GM13976 (cell line): ENCODE data around the gene PKP4.

Experiments
- DNase-seq: peaks from one replicate; pipeline ENCODE4 v3.0.0; 2012; ENCODE audit warnings: low spot score
- in situ Hi-C: fragments of 300-500 bp; cut with MboI; formaldehyde crosslinking; loops from one replicate; pipeline ENCODE4 v1.12.0; 2022; ENCODE audit warnings: low sequenced_read_pairs, mixed read lengths, inconsistent platforms; ENCODE audit not compliant: unreplicated experiment
- TF ChIP-seq, protein P1 (sequence below): IDR thresholded peaks from 2 replicates; pipeline ENCODE4 v1.5.1; 2012; ENCODE audit warnings: borderline replicate concordance, mild to moderate bottlenecking; ENCODE audit not compliant: insufficient read depth; ENCODE audit errors: extremely low read depth, missing control alignments, control extremely low read depth

The PKP4 gene

DNA sequence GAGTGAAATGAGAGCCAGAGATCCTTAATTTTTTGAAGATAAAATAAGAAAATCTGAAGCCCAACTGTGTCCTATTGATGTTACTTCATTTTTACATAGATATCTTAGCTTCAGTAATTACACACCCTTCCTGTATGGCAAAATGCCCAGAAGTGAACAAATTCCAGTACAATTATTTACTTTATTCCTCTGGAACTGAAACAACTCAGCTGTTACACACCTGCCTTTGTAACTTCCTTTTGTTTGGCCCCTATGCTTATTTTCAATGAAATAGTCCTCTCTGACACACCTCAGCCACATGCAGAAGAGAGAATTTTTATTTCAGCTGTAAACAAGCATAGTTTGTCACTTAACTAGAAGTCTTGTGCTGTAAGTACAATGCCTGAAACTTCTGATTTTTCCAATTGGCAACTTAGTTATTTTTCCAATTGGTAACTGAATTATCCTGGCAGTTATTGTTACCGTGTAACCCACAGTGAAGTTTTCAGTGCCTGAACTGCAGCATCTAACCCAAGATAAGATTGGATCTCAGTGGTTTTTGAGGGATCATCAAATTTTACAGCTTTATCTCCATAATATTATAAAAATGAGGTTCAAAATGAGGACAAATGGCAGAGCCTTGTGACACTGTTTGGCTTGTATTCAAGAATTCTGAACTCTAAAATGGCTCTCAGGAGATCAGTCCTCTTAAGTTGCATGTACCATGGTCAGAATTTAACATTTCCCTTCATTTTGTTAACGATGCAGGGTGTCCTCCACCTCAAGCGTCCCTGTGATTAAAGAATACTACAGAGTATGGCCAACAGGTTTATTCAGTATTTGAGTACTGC is 82.6 kb downstream of the PKP4 start:
- in situ Hi-C loops: no loop called here
- DNase-seq: no peak
- TF ChIP-seq, protein P1, sequence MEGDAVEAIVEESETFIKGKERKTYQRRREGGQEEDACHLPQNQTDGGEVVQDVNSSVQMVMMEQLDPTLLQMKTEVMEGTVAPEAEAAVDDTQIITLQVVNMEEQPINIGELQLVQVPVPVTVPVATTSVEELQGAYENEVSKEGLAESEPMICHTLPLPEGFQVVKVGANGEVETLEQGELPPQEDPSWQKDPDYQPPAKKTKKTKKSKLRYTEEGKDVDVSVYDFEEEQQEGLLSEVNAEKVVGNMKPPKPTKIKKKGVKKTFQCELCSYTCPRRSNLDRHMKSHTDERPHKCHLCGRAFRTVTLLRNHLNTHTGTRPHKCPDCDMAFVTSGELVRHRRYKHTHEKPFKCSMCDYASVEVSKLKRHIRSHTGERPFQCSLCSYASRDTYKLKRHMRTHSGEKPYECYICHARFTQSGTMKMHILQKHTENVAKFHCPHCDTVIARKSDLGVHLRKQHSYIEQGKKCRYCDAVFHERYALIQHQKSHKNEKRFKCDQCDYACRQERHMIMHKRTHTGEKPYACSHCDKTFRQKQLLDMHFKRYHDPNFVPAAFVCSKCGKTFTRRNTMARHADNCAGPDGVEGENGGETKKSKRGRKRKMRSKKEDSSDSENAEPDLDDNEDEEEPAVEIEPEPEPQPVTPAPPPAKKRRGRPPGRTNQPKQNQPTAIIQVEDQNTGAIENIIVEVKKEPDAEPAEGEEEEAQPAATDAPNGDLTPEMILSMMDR: no peak

DNA sequence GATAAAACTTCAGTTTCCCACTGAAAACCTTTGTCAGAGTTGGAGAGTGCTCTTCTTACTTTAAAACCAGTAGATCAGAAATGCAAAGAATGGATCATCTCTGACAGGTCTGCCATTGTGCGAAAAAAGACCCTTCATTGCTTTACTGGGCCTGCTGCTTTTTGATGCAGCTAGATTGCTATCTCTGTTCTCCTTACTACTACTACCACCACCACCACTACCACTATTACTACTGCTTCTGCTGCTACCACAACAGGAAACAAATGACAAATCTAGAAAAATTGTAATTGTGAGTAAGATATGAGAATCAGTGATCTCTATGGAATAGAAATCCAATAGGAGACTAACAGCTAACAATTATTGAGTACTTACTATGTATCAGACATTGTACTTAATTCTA is 85.8 kb downstream of the PKP4 start:
- in situ Hi-C loops: no loop called here
- DNase-seq: no peak
- TF ChIP-seq, protein P1: no peak

DNA sequence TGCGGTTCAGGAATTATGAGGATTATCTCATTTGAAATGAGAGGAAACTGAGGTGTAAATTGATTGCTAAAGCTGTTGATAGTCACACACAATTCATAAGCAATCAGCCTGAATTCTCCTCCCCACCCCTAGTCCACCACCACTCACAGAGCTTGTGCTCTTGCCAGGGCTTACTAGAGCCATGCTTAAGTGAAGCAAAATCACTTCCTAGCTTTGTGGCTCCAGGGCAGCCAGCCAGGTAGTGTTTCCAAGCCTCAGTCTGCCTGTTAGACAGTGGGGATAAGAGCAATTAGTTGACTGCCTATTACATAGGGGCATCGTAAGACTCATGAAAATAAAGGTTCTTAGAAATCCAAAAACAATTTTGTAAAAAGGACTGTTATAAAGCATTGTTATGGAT is 87.2 kb downstream of the PKP4 start:
- in situ Hi-C loops: no loop called here
- DNase-seq: no peak
- TF ChIP-seq, protein P1: no peak

DNA sequence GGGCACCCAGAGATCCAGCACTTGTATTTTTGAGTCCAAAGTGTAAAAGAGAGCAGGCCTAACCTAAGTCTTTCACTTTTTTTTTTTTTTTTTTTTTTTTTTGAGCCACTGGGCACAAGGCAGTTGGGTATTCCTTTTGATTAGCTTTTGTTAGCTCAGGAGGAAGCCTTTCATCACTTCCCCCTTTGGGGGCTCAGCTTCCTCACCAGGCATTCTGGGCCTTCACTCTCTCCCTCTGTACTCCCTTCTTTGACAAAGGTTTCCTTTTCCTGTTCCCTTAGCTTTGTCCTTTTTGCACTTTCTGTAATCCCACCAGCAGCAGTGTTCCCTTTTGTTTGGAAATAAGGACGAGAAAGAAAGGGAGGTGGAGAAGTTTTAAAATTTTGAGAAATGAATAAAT is 88.2 kb downstream of the PKP4 start:
- TF ChIP-seq, protein P1: no peak
- in situ Hi-C loops: no loop called here
- DNase-seq: no peak

DNA sequence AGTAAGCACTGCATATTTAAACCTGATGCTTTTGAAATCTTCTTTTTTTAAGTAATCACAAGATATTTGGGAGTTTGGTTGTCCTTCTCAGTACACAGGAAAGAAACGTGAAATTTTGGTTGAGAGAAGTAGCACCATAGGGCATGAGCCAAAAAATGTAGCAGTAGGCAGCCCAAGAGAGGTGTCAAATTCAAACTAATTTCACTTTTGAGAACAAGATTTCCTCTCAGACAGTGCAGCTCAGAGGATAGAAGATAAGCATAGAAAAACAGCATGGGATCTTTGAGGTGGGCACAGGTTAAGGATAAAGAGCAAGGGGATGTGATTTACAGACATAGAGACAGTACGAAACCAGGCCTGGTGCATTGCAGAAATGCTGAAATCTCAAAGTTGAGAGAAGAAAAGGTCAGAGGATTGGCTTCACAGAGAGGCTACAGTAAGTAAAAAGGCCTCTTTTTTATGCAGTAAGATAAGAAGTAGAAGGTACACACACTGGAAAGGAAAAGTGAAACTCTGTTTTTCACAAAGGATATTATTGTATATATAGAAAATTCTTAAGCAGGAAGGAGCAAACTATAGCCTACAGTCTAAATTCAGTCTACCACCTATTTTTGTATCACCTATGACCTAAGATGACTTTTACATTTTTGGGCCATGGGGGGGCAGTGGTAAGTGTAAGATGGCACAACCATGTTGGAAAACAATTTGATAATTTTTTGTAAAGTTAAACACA is 89.8 kb downstream of the PKP4 start:
- DNase-seq: peak; percentile 16
- in situ Hi-C loops: no loop called here
- TF ChIP-seq, protein P1: no peak

DNA sequence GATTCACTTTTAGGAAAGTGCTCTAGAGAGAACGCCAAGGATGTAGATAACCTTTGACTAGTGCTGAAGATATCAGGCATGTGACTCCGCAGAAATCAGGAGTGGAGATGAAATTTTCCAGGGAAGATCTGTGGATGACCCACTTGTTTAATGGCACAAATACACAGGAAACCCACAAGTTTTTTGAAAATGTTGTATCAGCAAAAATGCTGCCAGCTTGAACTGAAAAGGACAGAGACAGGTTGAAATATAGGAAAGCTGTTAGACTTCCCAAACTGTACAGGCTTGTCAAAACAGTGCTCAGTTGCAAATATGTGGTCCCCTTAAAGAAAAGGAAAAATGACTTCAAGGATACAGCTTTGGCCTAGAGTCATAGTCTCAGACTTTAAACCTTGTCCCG is 96.5 kb downstream of the PKP4 start:
- in situ Hi-C loops: no loop called here
- DNase-seq: no peak
- TF ChIP-seq, protein P1: no peak
